ENCODE results near the gene SPACA6.
A peak's percentile ranks its signal among the peaks of the same experiment; 100 is the strongest.

The SPACA6 gene

DNA sequence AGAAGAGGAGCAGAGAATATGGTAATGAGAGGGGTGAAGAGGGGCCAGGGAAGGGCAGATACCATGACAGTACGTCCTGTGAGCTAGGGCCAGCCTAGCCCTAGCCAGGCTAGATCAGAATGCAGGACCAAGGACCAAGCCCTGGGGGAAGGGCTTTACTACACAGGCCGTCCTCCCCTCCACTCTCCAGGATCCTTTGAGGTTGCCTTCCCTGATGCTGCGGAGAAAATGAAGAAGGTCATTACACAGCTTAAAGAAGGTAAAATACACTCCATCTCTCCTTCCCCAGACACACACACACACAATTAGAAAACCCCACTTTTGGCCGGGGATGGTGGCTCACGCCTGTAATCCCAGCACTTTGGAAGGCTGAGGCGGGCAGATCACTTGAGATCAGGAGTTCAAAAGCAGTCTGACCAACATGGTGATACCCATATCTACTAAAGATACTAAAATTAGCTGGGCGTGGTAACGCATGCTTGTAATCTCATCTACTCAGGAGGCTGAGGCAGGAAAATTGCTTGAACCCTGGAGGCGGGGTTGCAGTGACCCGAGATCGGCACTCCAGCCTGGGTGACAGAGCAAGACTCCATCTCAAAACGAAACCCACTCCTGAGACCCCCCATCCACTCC, 8.5 kb downstream of the SPACA6 start:
- TF ChIP-seq ZFX (IDR thresholded peaks at IDR 0.05; ENCODE audit: borderline replicate concordance): no peak
- TF ChIP-seq, protein P1, sequence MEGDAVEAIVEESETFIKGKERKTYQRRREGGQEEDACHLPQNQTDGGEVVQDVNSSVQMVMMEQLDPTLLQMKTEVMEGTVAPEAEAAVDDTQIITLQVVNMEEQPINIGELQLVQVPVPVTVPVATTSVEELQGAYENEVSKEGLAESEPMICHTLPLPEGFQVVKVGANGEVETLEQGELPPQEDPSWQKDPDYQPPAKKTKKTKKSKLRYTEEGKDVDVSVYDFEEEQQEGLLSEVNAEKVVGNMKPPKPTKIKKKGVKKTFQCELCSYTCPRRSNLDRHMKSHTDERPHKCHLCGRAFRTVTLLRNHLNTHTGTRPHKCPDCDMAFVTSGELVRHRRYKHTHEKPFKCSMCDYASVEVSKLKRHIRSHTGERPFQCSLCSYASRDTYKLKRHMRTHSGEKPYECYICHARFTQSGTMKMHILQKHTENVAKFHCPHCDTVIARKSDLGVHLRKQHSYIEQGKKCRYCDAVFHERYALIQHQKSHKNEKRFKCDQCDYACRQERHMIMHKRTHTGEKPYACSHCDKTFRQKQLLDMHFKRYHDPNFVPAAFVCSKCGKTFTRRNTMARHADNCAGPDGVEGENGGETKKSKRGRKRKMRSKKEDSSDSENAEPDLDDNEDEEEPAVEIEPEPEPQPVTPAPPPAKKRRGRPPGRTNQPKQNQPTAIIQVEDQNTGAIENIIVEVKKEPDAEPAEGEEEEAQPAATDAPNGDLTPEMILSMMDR (IDR thresholded peaks at IDR 0.05): no peak
- peak overlapping the region; percentile 82 for H3K27ac ChIP-seq

DNA sequence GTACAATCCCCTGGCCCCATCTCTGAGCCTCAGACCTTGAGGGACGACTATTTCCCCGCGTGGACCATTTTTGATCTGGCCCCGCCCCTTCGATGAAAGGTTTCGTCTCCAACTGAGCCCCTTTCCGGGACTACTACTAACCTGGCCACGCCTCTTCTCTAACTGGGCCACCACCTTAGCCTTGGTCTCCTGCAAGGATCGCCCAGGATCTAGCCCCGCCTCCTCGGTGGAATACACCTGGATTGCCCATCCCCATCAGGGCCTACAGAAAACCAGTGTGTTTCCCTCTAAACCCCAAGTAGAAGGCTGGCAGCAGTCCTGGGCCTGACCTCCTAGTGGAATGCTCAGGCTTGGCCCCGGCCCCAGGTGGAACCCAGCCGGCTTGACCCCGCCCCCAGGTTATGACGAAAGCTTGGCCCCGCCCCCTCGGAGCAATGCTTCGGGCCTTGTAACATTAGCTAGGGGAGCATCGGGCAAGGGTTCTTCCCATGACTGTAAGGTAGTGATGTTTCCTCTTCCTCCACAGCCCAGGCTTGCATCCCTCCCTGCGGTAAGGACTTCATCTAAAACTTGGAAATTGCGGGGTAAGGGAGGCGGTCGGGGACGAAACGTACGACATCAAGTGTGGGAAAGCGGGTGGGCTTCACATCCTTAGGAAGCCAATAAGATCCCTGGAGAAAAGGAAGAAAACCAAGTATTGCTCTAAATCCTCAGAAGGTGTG, 9.1 kb downstream of the SPACA6 start:
- peak overlapping the region; percentile 82 for H3K27ac ChIP-seq
- TF ChIP-seq, protein P1 (IDR thresholded peaks at IDR 0.05): no peak
- no peak for TF ChIP-seq ZFX (IDR thresholded peaks at IDR 0.05; ENCODE audit: borderline replicate concordance)

DNA sequence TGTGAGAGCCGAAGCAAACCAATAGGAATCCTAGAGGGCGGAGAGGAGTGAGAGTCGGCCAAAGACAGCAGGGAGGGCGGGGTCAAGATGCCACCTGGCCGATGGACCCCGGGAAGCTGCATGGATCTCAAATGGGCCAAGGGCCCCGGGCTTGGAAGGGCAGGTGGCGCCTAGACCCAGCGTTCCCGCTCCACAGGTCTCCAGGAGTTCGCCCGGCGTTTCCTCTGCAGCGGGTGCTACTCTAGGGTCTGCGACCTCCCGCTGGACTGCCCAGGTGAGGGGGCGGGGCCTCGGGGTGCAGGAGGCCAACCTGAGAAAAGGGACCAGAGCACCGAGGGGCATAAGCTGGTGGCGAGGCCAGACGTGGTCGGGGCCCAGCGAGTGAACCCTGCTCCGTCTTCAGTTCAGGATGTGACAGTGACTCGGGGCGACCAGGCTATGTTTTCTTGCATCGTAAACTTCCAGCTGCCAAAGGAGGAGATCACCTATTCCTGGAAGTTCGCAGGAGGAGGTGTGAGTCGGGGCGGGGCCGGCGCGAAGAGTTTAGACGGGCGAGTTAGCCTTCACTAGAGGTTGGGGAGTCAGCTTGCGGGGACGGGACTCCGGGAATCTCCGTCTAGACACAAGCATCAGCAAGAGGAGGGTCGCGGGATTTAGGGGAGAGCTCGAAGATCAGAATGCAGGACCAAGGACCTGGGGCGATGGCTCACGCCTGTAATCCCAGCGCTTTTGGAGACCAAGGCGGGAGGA, 9.9 kb downstream of the SPACA6 start:
- no peak for TF ChIP-seq ZFX (IDR thresholded peaks at IDR 0.05; ENCODE audit: borderline replicate concordance)
- TF ChIP-seq, protein P1 (IDR thresholded peaks at IDR 0.05): no peak
- peak overlapping the region; percentile 82 for H3K27ac ChIP-seq

DNA sequence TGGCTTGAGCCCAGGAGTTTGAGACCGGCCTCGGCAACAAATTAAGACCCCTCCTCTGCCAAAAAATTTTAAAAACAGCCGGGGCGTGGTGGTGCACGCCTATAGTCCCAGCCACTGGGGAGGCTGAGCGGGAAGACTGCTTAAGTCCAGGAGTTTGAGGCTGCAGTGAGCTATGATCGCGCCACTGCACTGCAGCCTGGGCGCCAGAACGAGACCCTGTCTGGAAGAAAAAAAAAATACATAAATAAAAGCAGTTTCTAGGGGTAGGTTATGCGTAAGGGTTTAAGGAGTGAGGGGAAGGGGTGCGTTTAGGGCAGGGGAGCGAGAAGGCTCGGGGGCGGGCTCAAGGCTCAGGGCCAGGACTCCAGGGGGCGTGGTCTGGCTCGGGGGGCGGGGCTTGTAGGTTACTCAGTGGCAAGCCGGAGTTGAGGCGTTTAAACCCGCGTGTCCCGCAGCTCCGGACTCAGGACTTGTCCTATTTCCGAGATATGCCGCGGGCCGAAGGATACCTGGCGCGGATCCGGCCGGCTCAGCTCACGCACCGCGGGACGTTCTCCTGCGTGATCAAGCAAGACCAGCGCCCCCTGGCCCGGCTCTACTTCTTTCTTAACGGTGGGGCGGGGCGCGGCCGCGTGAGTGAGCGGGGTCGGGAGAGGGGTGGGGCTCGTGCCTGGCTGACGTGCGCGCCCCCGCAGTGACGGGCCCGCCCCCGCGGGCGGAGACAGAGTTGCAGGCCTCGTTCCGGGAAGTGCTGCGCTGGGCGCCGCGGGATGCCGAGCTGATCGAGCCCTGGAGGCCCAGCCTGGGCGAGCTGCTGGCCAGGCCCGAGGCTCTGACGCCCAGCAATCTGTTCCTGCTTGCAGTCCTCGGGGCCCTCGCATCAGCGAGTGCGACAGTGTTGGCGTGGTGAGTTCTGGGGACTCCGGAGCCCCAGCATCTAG, 10.7 kb downstream of the SPACA6 start:
- TF ChIP-seq ZFX (IDR thresholded peaks at IDR 0.05; ENCODE audit: borderline replicate concordance): no peak
- TF ChIP-seq, protein P1 (IDR thresholded peaks at IDR 0.05): peak; percentile 68
- peak overlapping the region; percentile 82 for H3K27ac ChIP-seq

DNA sequence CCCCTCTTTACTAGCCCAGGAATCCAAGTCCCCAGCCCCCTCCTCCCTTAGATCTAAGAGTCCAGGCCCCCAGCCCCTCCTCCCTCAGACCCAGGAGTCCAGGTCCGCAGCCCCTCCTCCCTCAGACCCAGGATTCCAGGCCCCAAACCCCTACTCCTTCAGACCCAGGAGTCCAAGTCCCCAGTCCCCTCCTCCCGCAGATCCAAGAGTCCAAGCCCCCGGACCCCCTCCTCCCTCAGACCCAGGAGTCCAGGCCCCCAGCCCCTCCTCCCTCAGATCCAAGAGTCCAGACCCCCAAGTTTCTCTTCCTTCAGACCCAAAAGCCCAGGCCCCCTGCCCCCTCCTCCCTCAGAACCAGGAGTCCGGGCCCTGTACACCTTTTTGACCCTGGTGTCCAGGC, 11.5 kb downstream of the SPACA6 start:
- no peak for TF ChIP-seq ZFX (IDR thresholded peaks at IDR 0.05; ENCODE audit: borderline replicate concordance)
- TF ChIP-seq, protein P1 (IDR thresholded peaks at IDR 0.05): no peak
- peak overlapping the region; percentile 82 for H3K27ac ChIP-seq

DNA sequence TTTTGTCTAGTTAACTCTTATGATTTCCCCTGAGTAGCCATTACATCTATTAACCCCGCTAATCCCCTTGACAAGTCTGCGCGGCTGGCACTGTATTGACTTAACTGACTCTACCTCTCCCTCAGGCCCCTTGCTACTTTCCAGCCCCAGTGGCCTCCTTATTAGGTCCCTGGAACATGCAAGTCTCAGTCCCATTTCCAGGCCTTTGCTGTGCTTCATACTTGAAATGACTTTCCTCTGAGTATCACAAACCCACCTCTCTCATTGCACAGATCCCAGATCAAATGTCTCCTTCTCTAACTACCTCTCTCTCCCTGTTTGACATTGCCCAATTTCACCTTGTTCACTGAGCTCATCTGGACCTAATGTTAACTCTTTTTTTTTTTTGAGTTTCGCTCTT, 13.2 kb downstream of the SPACA6 start:
- TF ChIP-seq, protein P1 (IDR thresholded peaks at IDR 0.05): no peak
- TF ChIP-seq ZFX (IDR thresholded peaks at IDR 0.05; ENCODE audit: borderline replicate concordance): no peak
- no peak overlapping the region for H3K27ac ChIP-seq
